ENCODE measurements around the gene SCFD2. TPM values are rescaled to one million over a fixed set of nuclear protein-coding genes. Genes with fewer than 3 reads are reported as not detected.

SCFD2 gene
- polyA plus RNA-seq, 1 donor from 2014 or later: 5.0 TPM

- no peaks in the 10 kb centered on the region for H3F3A ChIP-seq (ENCODE audit: insufficient read depth, low read length, poor library complexity, severe bottlenecking)
- no peak overlapping the region for H3K9ac ChIP-seq (ENCODE audit: low read length)
- H3K27me3 ChIP-seq (ENCODE audit: insufficient read depth, low read depth, low read length): no peaks in the 10 kb centered on the region
- H3K9me2 ChIP-seq (ENCODE audit: insufficient read depth, low read length): no peaks in the 10 kb centered on the region
- H3K79me2 ChIP-seq (replicated peaks; ENCODE audit: insufficient read depth, low read length): no peaks in the 10 kb centered on the region
- no peak overlapping the region for H3K4me3 ChIP-seq (ENCODE audit: low read length)
- H4K20me1 ChIP-seq (ENCODE audit: insufficient read depth): no peaks in the 10 kb centered on the region
- H3K36me3 ChIP-seq (ENCODE audit: insufficient read depth, low read length): no peaks in the 10 kb centered on the region
- H3K4me2 ChIP-seq (ENCODE audit: low read length): no peak overlapping the region
- H3K9me3 ChIP-seq (ENCODE audit: low read length): no peaks in the 10 kb centered on the region
- no peak overlapping the region for H2AFZ ChIP-seq (ENCODE audit: low read depth, low read length)
- H3K27ac ChIP-seq (ENCODE audit: low read length): no peak overlapping the region
- TF ChIP-seq REST (IDR thresholded peaks at IDR 0.05; ENCODE audit: borderline replicate concordance) (no peak), TAF1 (IDR thresholded peaks at IDR 0.05; ENCODE audit: low read depth) (no peak), SMC3 (conservative IDR thresholded peaks at IDR 0.05; ENCODE audit: poor library complexity) (no peak), POLR2AphosphoS5 (IDR thresholded peaks at IDR 0.05) (no peak), EP300 (conservative IDR thresholded peaks at IDR 0.05; ENCODE audit: poor library complexity, severe bottlenecking) (no peak), RAD21 (conservative IDR thresholded peaks at IDR 0.05) (no peak), CTCF (IDR thresholded peaks at IDR 0.05; ENCODE audit: poor library complexity, severe bottlenecking) (no peak), EZH2 (IDR thresholded peaks at IDR 0.05; ENCODE audit: borderline replicate concordance, insufficient read depth, low read length, poor library complexity, severe bottlenecking) (no peak), MXI1 (conservative IDR thresholded peaks at IDR 0.05; ENCODE audit: poor library complexity, severe bottlenecking) (no peak)
These were observed 406.3 kb downstream of the SCFD2 start for GRCh38 chr4:52959541-52959940.

- Histone ChIP-seq H2AFZ (ENCODE audit: low read depth, low read length) (no peak overlapping the region), H3K4me2 (ENCODE audit: low read length) (no peak overlapping the region), H3K27me3 (ENCODE audit: insufficient read depth, low read depth, low read length) (no peaks in the 10 kb centered on the region), H3K9ac (ENCODE audit: low read length) (no peak overlapping the region), H3F3A (ENCODE audit: insufficient read depth, low read length, poor library complexity, severe bottlenecking) (no peaks in the 10 kb centered on the region), H4K20me1 (ENCODE audit: insufficient read depth) (no peaks in the 10 kb centered on the region), H3K27ac (ENCODE audit: low read length) (no peak overlapping the region), H3K79me2 (replicated peaks; ENCODE audit: insufficient read depth, low read length) (no peaks in the 10 kb centered on the region), H3K9me2 (ENCODE audit: insufficient read depth, low read length) (no peaks in the 10 kb centered on the region), H3K9me3 (ENCODE audit: low read length) (no peaks in the 10 kb centered on the region), H3K4me3 (ENCODE audit: low read length) (no peak overlapping the region), H3K36me3 (ENCODE audit: insufficient read depth, low read length) (no peaks in the 10 kb centered on the region)
- TF ChIP-seq CTCF (IDR thresholded peaks at IDR 0.05; ENCODE audit: poor library complexity, severe bottlenecking) (no peak), POLR2AphosphoS5 (IDR thresholded peaks at IDR 0.05) (no peak), SMC3 (conservative IDR thresholded peaks at IDR 0.05; ENCODE audit: poor library complexity) (no peak), MXI1 (conservative IDR thresholded peaks at IDR 0.05; ENCODE audit: poor library complexity, severe bottlenecking) (no peak), EZH2 (IDR thresholded peaks at IDR 0.05; ENCODE audit: borderline replicate concordance, insufficient read depth, low read length, poor library complexity, severe bottlenecking) (no peak), REST (IDR thresholded peaks at IDR 0.05; ENCODE audit: borderline replicate concordance) (no peak), RAD21 (conservative IDR thresholded peaks at IDR 0.05) (no peak), TAF1 (IDR thresholded peaks at IDR 0.05; ENCODE audit: low read depth) (no peak), EP300 (conservative IDR thresholded peaks at IDR 0.05; ENCODE audit: poor library complexity, severe bottlenecking) (no peak)
These were observed 407.8 kb downstream of the SCFD2 start for GRCh38 chr4:52957835-52958631.
